OCI-M1 (cell line): Measurements from ENCODE around the gene PKP3.

Experiments used
- DNase-seq: peaks from one replicate; lab custom pipeline; 2025; lab: John Stamatoyannopoulos, UW

Gene PKP3

DNA sequence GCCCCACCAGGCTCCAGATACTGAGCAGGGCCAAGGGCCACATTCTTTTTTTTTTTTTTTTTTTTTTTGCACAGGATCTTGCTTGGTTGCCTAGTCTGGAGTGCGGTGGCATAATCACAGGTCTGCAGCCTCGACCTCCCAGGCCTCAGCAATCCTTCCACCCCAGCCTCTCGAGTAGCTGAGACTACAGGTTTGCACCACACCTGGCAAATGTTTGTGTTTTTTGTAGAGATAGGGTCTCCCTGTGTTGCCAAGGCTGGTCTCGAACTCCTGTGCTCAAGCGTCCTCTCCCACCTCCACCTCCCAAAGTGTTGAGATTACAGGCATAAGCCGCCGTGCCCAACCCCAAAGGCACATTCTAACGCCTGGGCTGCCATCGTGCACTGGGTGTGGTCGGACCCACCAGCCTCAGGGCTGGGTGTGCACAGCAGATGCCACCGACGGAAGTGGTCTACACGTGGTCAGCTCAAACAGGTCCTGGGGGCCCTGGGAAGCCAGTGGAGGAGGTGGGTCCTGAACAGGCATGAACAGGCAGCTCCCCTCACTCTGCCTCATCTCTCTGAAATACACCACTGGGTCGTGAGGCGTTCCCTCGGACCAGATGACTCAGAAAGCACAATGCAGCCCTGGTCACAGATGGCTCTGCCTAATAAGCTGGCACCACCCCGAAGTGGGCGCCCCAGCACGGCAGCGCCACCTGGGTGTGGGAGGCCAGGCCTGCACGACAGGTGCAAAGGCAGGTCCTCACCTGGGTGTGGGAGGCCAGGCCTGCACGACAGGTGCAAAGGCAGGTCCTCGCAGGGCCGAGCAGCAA, 29.9 kb upstream of the PKP3 start:
- DNase-seq, result peak; percentile 55

DNA sequence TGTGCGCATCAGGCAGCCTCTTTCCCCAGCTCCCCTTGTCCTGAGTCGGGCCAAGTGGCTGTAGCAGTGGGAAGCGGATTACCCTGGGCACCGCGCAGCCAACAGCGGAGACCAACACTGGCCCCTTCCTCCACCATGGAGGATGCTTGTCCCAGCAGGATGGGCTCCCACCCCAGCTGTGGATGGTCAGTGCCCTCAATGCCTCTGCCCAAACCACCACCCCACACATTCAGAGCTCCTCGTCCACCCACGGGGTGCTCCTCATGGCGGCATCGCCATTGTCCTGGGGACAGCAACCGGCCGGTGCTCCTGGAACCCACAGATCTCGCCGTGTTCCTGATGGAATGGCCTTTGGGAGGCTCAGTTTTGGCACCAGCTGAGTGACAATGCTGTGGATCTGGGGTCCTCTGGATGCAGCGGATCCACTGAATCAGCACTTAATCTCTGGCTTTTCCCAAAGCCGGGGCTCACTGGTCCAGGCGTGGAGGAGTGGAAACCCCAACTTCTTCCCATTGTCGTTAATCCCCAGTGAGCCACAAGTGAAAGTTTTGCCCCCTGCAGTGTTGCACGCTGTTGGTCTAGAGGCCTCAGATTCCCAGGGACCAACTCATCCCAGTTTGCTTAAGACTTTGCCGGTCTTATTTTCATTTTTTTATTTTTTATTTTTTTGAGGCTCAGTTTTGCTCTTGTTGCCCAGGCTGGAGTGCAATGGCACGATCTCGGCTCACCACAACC, 28.9 kb upstream of the PKP3 start:
- DNase-seq, result no peak

DNA sequence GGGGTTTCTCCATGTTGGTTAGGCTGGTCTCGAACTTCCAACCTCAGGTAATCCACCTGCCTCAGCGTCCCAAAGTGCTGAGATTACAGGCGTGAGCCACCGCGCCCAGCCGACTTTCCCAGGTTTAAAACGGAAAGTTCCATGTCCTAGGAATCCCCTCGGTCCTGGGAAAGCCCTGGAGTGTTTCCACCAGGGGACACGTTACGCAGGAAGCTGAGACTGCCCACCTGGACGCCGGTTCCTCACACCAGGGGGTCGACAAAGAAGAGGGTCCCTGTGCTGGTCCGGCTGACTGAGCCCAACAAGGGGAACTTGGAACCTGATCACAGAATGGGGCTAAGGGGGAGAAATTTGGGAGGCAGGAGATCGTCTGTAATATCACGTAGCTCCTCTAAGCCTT, 28.2 kb upstream of the PKP3 start:
- no peak for DNase-seq

DNA sequence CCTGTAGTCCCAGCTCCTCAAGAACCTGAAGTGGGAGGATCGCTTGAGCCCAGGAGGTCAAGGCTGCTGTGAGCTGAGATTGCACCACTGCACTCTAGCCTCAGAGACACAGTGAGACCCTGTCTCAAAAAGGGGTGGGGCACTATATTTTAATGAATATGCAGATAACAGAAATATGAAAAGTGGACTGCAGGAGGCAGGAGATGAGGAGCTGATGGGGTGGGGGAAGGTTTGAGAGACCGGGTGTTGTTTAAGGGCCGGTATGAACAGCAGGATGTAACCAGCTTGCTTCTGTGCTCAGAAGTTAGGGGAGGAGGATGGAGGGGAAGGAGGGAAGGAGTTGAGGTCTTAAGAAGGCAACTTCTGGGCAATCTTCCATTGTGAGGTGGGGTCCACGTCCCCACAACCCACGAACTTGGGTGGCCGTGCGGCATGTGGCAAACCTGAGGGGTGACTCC, 26.0 kb upstream of the PKP3 start:
- DNase-seq, result no peak

DNA sequence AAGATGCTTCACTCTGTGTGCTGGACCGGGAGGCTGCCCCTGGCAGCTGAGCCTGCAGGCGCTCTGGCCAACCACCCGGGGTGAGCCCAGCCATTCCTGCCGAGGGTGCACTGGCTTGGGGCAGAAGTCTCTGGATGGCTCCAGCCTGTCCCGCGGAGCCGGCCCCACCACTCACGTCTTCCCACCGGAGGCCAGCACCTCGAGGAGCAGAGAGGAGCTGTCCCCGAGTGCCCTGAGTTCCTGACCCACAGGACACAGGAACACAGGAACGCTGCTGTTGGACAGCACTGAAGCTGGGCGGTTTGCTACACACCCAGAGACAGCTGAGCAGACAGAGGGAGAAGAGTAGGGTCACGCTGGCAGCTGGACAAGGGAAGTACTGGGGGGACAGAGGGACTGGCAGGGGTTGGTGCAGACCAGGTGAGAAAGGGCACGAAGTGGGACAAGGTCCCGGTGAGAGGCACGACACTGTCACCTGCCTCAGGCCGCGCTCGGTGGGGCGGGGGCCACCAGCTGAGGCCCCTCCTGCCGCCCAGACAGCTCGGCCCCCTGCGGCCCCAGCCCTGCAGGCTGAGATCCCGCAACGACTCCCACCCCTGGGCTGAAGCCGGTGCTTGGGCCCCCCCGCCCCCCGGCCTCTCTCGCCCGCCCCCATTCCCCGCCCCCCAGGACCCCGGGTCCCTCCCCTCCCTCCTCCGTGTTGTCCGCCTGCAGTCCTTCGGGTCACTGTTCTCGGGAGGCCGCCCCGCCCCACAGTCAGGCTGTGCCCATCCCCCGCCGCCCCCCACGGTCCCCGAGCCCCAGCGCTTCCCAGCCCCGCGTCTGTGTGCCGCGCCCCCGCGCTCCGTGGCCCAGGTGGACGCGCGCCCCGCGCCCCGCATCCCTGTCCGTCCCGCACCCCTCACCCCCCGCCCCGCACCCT, 25.3 kb upstream of the PKP3 start:
- no peak for DNase-seq

DNA sequence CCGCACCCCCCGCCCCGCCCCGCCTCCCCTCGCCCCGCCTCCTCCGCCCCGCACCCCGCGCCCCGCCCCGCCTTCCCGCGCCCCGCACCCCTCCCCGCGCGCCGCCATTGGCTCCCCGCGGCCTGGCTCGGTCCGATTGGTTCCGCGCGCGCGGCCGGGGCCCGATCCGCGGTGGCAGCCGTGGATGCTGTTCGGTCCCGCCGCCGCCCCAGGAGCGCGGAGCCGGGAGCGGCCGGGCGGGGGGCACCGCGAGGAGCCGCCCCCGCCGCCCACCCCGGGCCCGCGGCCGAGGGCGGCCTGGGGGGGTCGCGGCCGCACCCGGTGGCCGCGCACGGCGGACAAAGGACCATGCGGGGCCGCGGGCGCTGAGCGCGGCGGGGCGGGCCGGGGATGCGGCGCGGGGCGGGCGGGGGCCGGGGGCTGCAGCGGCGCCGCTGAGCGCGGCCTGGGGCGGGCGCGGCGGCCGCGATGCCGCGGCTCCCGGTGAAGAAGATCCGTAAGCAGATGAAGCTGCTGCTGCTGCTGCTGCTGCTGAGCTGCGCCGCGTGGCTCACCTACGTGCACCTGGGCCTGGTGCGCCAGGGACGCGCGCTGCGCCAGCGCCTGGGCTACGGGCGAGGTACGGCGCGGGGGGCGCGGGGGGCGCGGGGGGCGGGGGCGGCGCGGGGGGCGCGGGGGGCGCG, 24.5 kb upstream of the PKP3 start, which contains the start of gene B4GALNT4:
Gene B4GALNT4 (plus strand): TSS at position 164 of the 683 bp plus-strand sequence. CDS start 305 bp downstream, at position 469.
- no peak for DNase-seq

DNA sequence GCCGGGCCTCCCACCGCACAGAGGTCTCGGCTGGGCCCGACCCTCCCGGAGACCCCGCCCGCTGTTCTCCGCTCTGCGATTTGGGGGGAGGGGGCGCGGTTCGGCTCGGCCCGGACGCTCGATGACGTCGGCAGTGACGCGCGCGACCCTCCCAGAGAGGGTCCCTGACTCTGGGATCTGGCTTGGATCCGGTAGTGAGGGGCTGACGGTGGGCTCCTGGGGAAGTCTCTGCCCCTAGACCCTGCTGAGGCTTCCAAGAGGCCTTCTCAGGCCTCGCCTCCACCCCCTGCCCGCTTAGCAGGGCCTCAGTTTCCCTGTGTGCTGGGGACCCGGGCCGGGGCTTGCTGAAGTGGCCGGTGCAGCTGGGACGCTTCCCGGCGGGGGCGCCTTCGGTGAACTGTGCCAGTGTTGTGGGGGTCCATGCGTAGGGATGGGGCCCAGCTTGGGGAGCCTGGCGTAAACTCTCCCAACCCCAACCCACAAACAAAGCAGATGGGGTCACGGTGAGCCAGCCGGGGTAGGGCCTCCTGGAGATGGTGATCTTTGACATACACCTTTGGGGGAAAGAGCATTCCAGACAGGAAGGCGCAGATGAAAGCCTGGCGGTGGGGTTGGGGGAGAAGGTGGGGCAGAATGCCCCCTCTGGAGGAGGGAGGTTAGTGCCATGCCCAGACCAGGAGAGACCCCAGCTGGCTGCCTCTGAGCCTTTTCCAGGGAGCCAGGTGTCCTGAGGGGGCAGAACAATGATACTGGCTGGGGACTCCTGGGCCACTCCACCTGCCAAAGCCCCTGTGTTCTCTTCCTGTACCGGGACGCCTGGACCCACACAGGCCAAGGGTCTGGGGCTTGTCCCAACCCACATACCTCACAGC, 23.7 kb upstream of the PKP3 start:
- DNase-seq, result no peak

DNA sequence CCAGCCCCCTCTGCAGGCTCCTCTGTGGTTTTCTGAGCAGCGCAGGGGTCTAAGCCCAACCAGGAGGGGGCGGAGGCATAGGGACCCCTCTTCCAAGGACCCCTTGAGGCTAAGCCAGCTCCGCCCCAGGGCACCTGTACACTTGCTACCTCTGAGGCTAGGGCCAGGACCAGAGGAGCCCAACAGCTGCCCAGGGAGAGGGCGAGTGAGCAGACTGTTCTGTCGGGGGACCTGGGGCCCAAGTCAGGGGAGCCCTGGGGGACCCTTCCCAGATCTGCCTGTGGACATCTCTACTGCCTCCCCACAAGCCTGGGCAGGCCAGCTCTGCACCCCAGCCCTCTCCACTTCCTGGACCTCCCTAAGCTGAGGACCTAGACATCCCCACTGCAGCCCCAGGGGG, 23.0 kb upstream of the PKP3 start:
- DNase-seq, result no peak

DNA sequence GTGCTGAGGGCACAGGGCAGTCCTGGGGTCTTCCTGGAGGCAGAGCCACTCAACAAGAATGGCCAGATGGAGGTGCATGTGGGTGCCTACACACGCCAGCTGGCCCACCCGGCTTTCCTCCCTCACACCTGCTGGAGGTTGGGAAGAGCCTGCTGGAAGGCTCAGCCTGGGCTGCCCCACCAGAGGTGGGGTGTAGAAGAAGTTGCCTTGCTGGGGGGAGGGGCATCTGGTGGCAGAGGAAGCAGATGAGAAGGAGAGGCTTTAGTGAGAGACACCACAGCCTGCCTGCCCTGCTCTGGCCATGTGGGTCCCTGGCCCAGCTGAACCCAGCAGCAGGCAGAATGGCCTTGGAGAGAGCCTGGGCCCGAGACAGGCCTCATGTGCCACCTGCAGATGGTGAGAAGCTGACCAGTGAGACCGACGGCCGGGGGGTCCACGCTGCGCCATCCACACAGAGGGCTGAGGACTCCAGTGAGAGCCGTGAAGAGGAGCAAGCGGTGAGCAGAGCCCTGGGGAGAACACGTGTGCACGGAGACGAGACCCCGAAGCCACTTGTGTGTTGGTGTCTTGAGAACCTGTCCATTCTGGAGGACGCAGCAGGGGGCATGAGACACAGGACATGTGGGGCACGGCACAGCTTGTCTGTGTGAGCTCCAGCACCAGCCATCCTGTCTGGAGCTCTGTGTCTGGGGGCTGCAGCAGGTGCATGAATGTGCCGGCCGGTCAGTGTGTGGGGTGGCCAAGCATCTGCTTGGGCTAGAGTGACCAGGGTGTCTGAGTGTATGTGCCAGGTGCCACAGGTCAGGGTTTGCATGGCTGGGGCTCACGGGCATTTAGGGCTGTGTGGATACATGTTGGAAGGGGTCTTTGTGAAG, 22.1 kb upstream of the PKP3 start:
- no peak for DNase-seq

DNA sequence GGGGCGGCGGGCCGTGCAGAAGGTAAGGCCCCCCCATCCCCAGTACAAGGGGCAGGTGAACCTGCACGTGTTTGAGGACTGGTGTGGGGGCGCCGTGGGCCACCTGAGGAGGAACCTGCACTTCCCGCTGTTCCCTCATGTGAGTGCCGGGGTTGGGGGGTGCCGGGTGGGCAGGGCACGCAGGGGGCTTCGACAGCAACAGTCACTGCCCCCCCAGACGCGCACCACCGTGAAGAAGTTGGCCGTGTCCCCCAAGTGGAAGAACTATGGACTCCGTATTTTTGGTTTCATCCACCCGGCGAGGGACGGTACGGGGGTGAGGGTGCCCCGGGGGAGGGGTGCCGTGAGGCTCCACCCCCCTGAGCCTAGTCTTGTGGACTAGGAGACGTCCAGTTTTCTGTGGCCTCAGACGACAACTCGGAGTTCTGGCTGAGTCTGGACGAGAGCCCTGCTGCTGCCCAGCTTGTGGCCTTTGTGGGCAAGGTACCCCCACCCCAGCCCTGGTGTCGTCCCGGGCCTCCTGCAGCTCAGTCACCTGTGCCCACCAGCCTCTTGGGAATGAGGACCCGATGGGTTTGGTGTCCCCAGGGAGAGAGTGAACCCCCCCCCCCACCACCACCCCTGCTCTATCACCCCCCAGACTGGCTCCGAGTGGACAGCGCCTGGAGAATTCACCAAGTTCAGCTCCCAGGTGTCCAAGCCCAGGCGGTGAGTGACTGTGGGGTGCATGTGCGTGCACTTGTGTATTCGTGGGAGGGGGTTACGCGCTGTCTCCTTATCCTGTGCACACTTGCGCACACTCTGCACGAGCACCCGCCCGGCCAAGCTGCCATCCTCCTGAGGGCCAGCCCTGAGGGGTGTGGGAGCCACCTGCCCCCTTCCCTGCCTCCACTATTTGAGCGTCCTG, 20.9 kb upstream of the PKP3 start:
- no peak for DNase-seq

DNA sequence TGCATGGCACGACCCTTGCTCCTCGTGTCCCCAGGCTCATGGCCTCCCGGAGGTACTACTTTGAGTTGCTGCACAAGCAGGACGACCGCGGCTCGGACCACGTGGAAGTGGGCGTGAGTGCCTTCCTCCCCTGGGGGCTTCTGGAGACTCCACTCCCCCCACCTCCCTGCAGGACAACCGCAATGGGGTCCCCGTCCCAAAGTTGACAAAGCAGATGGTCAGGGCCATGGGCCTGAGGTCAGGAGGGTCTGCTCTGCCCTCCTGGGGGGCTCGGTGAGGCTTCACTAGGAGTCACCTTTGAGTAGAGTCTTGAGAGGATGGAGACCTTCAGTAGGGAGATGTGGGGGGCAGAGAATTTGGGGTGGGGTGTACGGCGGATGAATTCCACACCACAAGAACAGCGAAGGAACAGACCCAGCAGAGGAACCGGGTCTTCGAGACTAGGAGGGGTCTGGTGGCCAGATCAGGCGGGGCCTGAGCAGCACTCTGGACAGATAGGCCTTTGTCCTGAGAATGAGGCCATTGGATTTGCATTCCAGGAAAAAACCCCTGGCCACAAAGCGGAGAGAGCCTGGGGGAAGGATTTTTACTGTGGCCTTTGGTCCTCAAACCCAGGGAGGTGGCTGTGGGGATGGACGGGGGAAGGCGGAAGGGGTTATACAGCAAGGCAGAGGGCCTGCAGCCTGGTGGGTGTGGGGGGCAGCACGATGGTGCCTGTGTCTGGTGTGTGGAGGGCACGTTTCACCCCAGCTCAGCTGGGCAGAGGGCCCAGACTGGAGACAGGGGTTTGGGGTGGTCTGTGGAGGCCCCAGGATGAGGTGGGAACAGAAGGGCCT, 20.1 kb upstream of the PKP3 start:
- no peak for DNase-seq

DNA sequence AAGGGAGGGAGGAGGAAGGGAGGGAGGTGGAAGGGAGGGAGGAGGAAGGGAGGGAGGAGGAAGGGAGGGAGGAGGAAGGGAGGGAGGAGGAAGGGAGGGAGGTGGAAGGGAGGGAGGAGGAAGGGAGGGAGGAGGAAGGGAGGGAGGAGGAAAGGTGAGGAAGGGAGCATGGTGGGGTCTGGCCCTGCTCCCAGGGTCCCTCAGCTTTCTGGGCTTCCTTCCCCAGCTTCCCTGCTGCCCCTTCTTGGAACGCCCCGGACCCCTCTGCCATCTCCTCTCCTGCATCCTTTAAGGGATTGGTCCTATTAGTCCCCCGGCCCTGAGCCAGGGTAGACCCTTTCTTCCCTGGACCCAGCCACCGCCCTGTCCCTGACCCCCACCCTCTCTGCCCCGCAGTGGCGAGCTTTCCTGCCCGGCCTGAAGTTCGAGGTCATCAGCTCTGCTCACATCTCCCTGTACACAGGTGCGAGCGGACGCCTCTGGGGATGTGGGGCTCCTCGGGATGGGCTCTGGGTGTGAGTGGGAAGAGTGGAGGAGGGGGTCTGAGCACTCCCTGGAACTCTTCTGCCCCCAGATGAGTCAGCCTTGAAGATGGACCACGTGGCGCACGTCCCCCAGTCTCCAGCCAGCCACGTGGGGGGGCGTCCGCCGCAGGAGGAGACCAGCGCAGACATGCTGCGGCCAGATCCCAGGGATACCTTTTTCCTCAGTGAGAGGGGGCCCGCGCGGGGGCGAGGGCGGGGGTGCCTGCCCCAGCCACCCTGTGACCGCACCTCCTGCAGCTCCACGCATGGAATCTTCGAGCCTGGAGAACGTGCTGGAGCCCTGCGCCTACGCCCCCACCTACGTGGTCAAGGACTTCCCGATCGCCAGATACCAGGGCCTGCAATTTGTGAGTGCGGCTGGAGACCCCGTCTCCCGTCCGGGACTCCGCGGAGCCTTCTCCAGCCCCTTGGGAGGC, 18.7 kb upstream of the PKP3 start:
- DNase-seq, result no peak

DNA sequence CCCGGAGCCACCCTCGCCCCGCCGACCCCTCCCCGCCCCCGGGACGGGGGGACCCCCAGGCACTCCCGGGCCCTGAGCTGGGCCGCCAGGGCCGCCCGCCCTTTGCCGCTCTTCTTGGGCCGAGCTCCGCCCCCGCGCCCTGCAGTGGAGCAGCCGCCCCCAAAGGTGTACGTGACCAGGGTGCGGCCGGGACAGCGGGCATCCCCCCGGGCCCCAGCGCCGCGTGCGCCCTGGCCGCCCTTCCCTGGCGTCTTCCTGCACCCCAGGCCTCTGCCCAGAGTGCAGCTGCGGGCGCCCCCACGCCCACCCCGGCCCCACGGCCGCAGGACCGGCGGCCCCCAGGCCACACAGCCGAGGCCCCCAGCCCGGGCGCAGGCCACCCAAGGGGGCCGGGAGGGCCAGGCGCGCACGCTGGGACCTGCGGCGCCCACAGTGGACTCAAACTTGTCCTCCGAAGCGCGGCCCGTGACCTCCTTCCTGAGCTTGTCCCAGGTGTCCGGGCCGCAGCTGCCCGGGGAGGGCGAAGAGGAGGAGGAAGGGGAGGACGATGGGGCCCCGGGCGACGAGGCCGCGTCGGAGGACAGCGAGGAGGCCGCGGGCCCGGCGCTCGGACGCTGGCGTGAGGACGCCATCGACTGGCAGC, 17.4 kb upstream of the PKP3 start:
- no peak for DNase-seq

DNA sequence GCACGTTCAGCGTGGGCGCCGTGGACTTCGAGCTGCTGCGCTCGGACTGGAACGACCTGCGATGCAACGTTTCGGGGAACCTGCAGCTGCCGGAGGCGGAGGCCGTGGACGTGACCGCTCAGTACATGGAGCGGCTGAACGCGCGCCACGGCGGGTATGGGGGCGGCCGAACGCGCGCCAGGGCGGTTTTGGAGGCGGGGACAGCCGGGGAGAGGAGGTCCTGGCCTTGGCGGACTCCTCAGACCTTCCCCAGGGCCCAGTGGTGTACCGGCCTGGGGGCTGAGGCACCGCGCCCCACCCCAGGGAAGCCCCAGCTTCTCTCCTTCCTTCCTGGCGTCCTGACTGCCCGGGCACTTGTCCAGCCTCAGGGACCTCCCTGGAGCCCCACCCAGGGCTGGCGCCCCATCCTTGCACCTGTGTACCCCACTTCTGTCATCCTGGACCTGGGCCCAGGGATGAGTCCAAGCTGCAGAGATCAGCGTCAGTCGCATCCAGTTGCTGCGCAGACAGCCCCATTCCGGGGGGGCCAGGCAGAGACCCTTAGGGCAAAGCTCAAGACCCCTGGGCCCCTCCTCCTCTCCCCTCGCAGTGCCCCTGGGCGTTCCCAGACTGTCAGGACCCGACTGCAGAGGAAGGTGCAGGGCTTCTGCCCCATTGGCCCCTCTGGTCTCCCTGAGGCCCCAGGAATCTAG, 16.7 kb upstream of the PKP3 start:
- no peak for DNase-seq

DNA sequence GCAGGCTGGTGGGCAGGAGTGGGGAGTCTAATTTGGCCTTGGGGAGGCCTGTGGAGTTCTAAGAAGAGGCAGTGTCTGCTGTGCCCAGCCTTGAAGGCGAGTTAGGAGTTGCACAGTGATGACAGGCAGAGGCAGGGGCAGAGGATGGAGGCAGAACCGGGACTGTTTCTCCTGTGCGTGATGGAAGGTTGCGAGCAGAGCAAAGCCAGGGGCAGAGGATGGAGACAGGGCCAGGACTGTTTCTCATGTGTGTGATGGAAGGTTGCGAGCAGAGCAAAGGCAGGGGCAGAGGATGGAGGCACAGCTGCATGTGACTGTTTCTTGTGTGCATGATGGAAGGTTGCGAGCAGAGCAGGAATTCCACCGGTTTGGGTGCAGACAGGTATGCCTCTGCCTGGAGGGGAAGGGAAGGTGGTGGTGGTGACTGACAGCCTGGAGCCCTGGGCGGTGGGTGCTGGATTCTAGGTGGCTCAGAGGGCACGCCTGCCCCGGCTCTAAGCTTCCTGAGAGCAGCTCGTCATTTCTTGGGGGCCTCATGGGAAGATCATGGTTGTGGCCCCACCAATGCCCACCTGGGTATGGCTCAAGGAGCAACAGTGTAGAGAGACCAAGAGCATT, 16.0 kb upstream of the PKP3 start:
- DNase-seq, result no peak
